GM12891 (cell line): ENCODE data around the gene SLC1A2.

Experiments
- POLR2A ChIP-seq: IDR thresholded peaks from 2 replicates; pipeline ENCODE4 v1.6.1; 2011; ENCODE audit warnings: low read depth, low read length, control low read depth
- POLR2AphosphoS5 ChIP-seq: IDR thresholded peaks from 2 replicates; pipeline ENCODE4 v1.6.1; 2011; ENCODE audit warnings: low read depth, low read length, control low read depth
- POU2F2 ChIP-seq: IDR thresholded peaks from 2 replicates; pipeline ENCODE4 v1.6.1; 2011; ENCODE audit warnings: low read depth, mild to moderate bottlenecking, control low read depth, low read length, moderate library complexity
- TAF1 ChIP-seq: IDR thresholded peaks from 2 replicates; pipeline ENCODE4 v1.6.1; 2011; ENCODE audit warnings: low read depth, low read length, control low read depth

DNA sequence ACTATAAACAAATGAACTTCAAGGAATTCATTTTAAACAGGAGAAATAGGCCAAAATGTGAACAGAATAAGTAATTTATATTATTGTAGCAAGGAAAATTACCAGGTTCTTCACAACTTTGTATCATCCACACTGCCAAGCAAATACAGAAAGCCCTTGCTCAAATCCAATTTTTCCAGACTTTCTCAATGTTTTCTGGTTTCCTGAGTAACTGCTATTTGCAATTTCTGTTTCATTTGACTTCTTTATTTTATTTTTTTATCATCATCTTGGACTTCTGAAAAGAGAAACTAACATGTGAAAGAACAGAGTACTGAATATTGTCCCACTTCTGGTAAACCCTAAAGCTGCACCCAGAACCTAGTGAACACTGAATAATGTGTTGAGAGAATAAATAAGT, 61.0 kb downstream of the SLC1A2 start:
- TF ChIP-seq POLR2A (no peak), POLR2AphosphoS5 (no peak), POU2F2 (no peak), TAF1 (no peak)
